Mesodermal cell (in vitro differentiated cells): ENCODE results near the gene ELP4. TPM values are rescaled to one million over a fixed set of nuclear protein-coding genes. Genes with fewer than 3 reads are reported as not detected.
A peak's percentile ranks its signal among the peaks of the same experiment; 100 is the strongest.

Experiments
- H3K27ac ChIP-seq: 2 replicates; pipeline ENCODE4 v1.7.0; 2013; ENCODE audit warnings: mild to moderate bottlenecking, low read depth, low read length, moderate library complexity; ENCODE audit not compliant: severe bottlenecking
- H3K36me3 ChIP-seq: 2 replicates; pipeline ENCODE4 v1.7.1; 2013; ENCODE audit warnings: mild to moderate bottlenecking, low read length, moderate library complexity; ENCODE audit not compliant: control insufficient read depth, insufficient read depth
- H3K4me1 ChIP-seq: one replicate; pipeline ENCODE4 v1.7.1; 2013; ENCODE audit warnings: mild to moderate bottlenecking, low read length; ENCODE audit not compliant: insufficient read depth, control insufficient read depth, poor library complexity, severe bottlenecking
- H3K4me3 ChIP-seq: 2 replicates; pipeline ENCODE4 v1.7.0; 2013; ENCODE audit warnings: low read length, control low read depth, mild to moderate bottlenecking; ENCODE audit not compliant: insufficient read depth, poor library complexity, severe bottlenecking; ENCODE audit errors: extremely low read depth
- H3K9me3 ChIP-seq: 2 replicates; pipeline ENCODE4 v1.7.1; 2013; ENCODE audit warnings: mild to moderate bottlenecking, low read length, moderate library complexity; ENCODE audit not compliant: control insufficient read depth
- WGBS, 2 experiments: methylation state at CpG; one replicate each; pipeline ENCODE4 v1.1.5; 2013; ENCODE audit warnings: missing lambda C conversion rate in 2 of 2; ENCODE audit not compliant: insufficient coverage in 2 of 2; 5-methylcytosine and 5-hydroxymethylcytosine counted together
- polyA plus RNA-seq, 2 experiments: library from polyadenylated mRNA; stranded (reverse); fragments of 50-300 nt; gene quantifications; one replicate each; pipeline ENCODE4 v1.2.3, GENCODE V29; 2013

Gene ELP4, protein sequence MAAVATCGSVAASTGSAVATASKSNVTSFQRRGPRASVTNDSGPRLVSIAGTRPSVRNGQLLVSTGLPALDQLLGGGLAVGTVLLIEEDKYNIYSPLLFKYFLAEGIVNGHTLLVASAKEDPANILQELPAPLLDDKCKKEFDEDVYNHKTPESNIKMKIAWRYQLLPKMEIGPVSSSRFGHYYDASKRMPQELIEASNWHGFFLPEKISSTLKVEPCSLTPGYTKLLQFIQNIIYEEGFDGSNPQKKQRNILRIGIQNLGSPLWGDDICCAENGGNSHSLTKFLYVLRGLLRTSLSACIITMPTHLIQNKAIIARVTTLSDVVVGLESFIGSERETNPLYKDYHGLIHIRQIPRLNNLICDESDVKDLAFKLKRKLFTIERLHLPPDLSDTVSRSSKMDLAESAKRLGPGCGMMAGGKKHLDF
- polyA plus RNA-seq (2013, experiment 1 of 2), result 20.5 TPM
- 22.7 TPM for polyA plus RNA-seq (2013, experiment 2 of 2)

DNA sequence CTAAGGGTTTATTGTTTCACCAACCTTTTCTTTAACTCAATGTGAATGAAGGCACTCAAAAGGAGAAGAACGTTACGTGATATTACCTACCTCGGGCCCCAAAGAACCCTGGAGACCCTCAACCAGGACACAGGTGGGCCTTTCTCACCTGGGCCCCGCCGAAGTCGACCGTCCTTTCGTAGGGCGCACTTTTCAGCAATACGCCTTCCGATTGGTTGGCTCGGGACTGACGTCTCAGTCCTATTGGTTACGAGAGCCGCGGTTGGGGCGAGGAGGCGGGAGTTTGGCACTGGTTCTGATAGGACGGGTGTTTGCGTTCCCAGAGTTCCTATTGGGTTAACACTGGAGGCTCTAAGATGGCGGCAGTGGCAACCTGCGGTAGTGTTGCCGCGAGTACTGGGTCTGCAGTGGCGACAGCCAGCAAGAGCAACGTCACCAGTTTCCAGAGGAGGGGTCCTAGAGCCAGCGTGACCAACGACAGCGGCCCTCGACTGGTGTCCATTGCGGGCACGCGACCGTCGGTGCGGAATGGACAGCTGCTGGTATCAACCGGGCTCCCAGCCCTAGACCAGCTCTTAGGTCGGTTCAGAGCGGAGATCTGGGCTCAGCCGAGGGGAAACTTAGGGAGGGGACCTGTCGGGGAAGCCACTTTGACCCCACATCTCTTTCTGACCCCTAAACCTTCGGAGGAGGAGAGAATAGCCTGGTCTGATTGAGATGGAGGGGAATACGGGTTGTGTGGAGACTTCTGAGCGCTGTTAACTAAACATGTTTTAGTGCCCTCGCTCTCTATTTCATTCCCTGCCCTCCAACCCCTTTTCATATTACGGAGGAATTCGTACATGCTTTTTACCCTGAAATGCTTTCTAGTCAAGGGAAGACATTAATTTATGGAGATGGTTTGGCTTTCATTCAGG is at the start of gene ELP4, which contains the start of gene IMMP1L:
Gene ELP4, plus strand, starts transcription at position 339 of the 917 bp plus-strand sequence. Its CDS starts 18 bp downstream, at position 357.
Gene IMMP1L, minus strand, starts transcription at position 194 of the 917 bp plus-strand sequence. CDS start 46,346 bp downstream, outside the sequence.
- Histone ChIP-seq H3K36me3 (peaks cover 8% of the 10 kb centered on the region), H3K27ac (peak within 1 kb of the TSS; percentile 93), H3K4me3 (peak within 1 kb of the TSS; percentile 76), H3K9me3 (no peaks in the 10 kb centered on the region), H3K4me1 (no peaks in the 10 kb centered on the region)
- 0 to 1% methylated on average over 34 to 39 of the region's 47 CpGs for WGBS, 2 experiments

- H3K36me3 ChIP-seq, result no peaks in the 10 kb centered on the region
- H3K4me3 ChIP-seq, result no peak overlapping the region
- H3K4me1 ChIP-seq, result no peaks in the 10 kb centered on the region
- no peak overlapping the region for H3K27ac ChIP-seq
- 75% methylated on average over 1 of the region's 3 CpGs; no CpG with 5 or more reads in 1 of the 2 experiments for WGBS, 2 experiments
- H3K9me3 ChIP-seq, result peaks cover 14% of the 10 kb centered on the region
These were observed 45.1 kb upstream of the ELP4 start for GRCh38 chr11:31464436-31464835.

DNA sequence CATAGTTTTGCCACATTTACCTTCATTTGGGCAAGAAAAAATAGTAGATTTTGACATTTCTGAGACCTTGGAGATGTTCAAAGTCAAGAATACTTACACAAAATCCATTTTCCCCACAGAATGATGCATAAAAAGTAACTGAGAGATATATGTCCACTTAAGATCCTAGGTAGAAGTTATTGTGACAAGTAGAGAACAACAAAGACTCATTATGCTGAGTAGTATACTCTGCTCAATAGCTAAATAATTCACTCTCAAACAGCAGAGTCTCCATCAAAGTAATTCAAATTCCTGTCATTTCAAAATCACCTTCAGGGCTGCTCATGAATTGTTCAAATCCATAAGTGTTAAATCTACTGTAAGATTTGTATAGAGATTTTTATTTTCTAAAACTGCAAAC is 35.5 kb upstream of the ELP4 start:
- no peaks in the 10 kb centered on the region for H3K4me1 ChIP-seq
- H3K9me3 ChIP-seq, result no peaks in the 10 kb centered on the region
- H3K4me3 ChIP-seq, result no peak overlapping the region
- H3K27ac ChIP-seq, result no peak overlapping the region
- H3K36me3 ChIP-seq, result no peaks in the 10 kb centered on the region

- H3K4me1 ChIP-seq, result no peaks in the 10 kb centered on the region
- WGBS, 2 experiments, result 92 to 100% methylated on average over 2 to 5 of the region's 6 CpGs
- no peaks in the 10 kb centered on the region for H3K36me3 ChIP-seq
- no peak overlapping the region for H3K4me3 ChIP-seq
- no peaks in the 10 kb centered on the region for H3K9me3 ChIP-seq
- no peak overlapping the region for H3K27ac ChIP-seq
These were observed 31.9 kb upstream of the ELP4 start for GRCh38 chr11:31477528-31478222.

- H3K27ac ChIP-seq, result no peak overlapping the region
- no peaks in the 10 kb centered on the region for H3K36me3 ChIP-seq
- no peak overlapping the region for H3K4me3 ChIP-seq
- 100% methylated on average over 1 of the region's 2 CpGs; no CpG with 5 or more reads in 1 of the 2 experiments for WGBS, 2 experiments
- no peaks in the 10 kb centered on the region for H3K9me3 ChIP-seq
- no peaks in the 10 kb centered on the region for H3K4me1 ChIP-seq
These were observed 31.4 kb upstream of the ELP4 start for GRCh38 chr11:31478223-31478590.

DNA sequence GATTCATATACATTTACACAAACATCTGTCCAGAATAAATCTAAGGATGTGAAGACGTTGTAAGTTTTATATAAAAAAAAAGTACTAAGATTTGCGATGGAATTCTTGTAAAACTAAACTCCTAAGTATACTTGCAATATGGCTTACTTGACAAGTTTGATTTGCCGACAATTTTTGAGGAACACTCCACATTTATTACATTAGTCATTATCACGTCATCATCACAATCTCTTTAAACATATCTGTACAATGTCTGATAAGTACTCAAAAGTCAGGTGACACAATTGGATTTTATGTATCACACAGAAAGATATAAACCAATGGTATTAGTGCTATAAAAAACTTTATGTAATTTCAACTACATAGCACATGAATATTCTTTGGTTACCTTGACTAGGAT is 30.5 kb upstream of the ELP4 start:
- no peak overlapping the region for H3K27ac ChIP-seq
- H3K9me3 ChIP-seq, result no peaks in the 10 kb centered on the region
- no CpG with 5 or more reads among the region's 4 CpGs for WGBS, 2 experiments
- H3K36me3 ChIP-seq, result no peaks in the 10 kb centered on the region
- no peaks in the 10 kb centered on the region for H3K4me1 ChIP-seq
- no peak overlapping the region for H3K4me3 ChIP-seq

- no peak overlapping the region for H3K27ac ChIP-seq
- H3K4me3 ChIP-seq, result no peak overlapping the region
- peaks cover 7% of the 10 kb centered on the region for H3K4me1 ChIP-seq
- H3K9me3 ChIP-seq, result no peaks in the 10 kb centered on the region
- no peaks in the 10 kb centered on the region for H3K36me3 ChIP-seq
- 90% methylated on average over 2 of the region's 3 CpGs; no CpG with 5 or more reads in 1 of the 2 experiments for WGBS, 2 experiments
These were observed 28.6 kb upstream of the ELP4 start for GRCh38 chr11:31480930-31481329.

- H3K4me3 ChIP-seq, result no peak overlapping the region
- no peaks in the 10 kb centered on the region for H3K36me3 ChIP-seq
- H3K4me1 ChIP-seq, result peaks cover 8% of the 10 kb centered on the region
- H3K9me3 ChIP-seq, result no peaks in the 10 kb centered on the region
- no CpG with 5 or more reads among the region's 4 CpGs for WGBS, 2 experiments
- H3K27ac ChIP-seq, result no peak overlapping the region
These were observed 25.1 kb upstream of the ELP4 start for GRCh38 chr11:31484497-31484896.

GRCh38 chr11:31487848-31488247 is 21.7 kb upstream of the ELP4 start:
- Histone ChIP-seq H3K4me1 (peaks cover 8% of the 10 kb centered on the region), H3K9me3 (no peaks in the 10 kb centered on the region), H3K27ac (no peak overlapping the region), H3K4me3 (no peak overlapping the region), H3K36me3 (peaks cover 2% of the 10 kb centered on the region)
- WGBS, 2 experiments, result 17% methylated on average over 1 of the region's 1 CpG; no CpG with 5 or more reads in 1 of the 2 experiments

- no CpG with 5 or more reads among the region's 2 CpGs for WGBS, 2 experiments
- Histone ChIP-seq H3K27ac (no peak overlapping the region), H3K36me3 (peaks cover 15% of the 10 kb centered on the region), H3K9me3 (peaks cover 4% of the 10 kb centered on the region), H3K4me1 (no peaks in the 10 kb centered on the region), H3K4me3 (no peak overlapping the region)
These were observed 17.1 kb upstream of the ELP4 start for GRCh38 chr11:31492320-31492913.
